AG09309 (cell line): ENCODE measurements around the gene ERAL1.

ENCODE experiments used
- DNase-seq: peaks from one replicate; pipeline ENCODE4 v3.0.0-alpha.2; 2010; ENCODE audit warnings: low read depth
- H3K4me3 ChIP-seq: 2 replicates; pipeline ENCODE4 v1.5.1; 2011; ENCODE audit warnings: mild to moderate bottlenecking, low read depth, low read length, moderate library complexity; ENCODE audit not compliant: control insufficient read depth
- CTCF ChIP-seq: IDR thresholded peaks from 2 replicates; pipeline ENCODE4 v1.5.1; 2011; ENCODE audit warnings: mild to moderate bottlenecking, low read depth, low read length, inconsistent platforms; ENCODE audit not compliant: insufficient read depth, control insufficient read depth; ENCODE audit errors: missing control alignments

ERAL1 gene

GRCh38 chr17:28878981-28879380 lies 24.2 kb downstream of the ERAL1 start:
- peak; percentile 48 for TF ChIP-seq CTCF
- H3K4me3 ChIP-seq, result no peak overlapping the region
- DNase-seq, result no peak

DNA sequence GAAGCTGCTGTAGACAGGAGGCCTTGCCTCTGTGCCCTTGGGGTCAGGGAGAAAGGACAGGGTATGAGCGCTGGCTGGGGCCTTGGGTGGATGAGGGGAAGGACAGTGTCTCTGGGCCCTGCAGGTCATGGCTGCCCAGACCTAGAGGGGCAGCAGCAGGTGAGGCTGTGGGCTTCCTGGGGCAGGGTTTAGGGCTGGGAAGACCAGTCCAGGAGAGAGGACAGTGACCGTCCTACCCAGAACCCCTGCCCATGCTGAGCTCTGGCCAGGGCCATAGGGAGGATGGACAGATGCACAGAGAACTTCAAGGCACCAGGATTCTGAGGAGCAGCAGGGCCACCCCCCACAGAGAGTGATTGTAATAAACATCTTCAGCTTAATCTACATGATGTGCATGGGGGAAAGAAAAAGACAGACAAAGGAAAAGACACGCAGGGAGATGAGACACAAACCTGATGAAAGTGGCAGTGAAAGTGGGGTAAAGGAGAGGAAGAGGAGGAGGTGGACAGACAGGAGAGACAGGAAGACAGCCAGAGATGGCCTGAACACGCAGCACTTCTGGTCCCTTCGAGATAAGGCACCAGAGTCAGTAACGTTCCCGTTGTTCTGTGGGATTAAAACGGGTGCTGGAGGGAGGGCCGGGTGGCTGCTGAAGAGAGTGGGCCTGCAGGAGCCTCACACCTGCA lies 25.2 kb downstream of the ERAL1 start:
- TF ChIP-seq CTCF, result no peak
- DNase-seq, result no peak
- H3K4me3 ChIP-seq, result no peak overlapping the region

DNA sequence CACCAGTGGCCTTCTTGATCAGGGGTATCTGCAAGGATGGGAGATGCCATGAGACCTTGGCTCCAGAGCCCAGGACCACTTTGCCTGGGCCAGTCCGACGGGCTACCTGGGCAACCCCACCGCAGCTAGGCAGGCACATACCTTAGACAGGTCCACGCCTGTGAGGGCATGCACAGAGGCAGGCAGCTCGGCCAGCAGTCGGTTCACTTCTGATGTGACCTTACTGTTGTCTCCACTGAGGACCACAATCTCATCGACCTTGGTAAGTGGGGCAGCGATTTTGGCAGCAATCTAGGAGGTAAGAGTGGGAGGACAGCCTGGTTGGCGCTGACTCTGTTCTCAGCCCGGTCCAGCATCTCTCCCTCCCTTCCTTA lies 25.7 kb downstream of the ERAL1 start:
- DNase-seq, result no peak
- no peak for TF ChIP-seq CTCF
- no peak overlapping the region for H3K4me3 ChIP-seq

- no peak overlapping the region for H3K4me3 ChIP-seq
- no peak for DNase-seq
- no peak for TF ChIP-seq CTCF
Observed at GRCh38 chr17:28881533-28882056, 26.8 kb downstream of the ERAL1 start.

DNA sequence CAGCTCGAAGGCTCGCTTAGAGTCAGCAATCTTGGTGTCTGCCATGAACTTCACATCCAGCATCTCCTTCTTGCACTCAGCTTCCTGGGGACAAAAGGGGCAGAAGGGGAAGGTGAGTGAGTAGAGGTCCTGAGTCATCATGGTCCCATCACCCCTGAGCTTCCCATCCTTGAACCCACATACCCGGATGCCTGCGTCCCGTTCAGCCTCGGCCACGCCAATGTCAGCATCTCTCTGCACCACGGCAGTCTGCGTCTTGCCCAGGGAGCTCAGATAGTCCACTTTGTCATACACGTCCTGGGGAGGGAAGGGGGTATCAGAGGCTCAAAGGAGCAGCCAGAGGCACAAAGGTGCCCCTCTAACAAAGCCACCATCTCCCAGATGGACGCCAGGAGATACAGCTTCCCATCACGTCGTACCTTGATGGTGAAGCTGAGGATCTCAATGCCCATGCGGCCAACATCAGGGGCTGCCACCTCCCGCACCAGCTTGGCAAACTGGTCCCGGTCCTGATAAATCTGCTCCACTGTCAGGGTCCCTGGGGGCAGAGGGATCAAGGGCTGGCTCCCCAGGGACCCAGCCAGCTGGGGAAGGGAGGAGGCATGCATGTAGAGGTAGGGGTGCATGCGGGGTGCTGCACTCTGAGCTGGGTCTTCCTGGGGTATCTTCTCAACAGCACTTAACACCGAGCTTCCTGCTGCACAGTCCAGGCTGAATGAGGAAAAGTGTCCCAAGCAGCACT lies 27.5 kb downstream of the ERAL1 start:
- DNase-seq, result no peak
- no peak for TF ChIP-seq CTCF
- H3K4me3 ChIP-seq, result no peak overlapping the region

DNA sequence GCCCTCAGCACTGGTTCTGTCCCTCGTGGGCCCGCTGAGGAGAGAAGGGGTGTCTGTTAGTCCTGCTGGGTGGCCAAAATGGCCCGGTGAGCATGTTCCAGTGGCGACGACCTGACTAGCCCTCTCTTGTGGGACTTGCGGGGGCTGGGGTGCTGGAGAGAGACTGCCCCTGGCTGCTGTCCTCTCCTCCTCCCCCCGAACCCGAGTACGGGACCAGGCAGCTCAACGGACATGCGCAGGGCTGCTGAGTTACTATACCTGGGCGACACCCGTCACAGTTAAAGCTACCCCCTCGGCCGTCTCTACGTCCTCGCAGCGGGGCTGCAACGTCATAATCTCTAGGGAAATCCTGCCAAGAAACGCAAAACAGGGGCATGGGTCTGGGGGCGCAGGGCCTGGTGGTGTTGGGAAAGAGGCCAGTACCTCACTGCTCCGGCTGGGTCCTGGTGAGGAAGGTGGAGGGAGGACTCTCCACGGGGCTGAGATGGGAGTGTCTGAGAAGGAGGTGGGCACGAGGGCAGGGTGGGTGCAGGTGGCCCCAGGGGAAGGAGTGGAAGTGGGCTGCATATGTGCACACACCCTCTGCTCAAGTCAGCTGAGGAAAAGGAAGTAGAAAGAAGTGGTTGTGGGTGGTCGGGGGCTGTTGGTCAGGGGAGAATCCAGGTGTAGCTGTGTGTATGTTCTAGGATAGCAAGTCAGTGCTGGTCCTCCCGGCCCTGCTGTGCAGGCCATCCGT lies 29.3 kb downstream of the ERAL1 start:
- no peak for TF ChIP-seq CTCF
- no peak overlapping the region for H3K4me3 ChIP-seq
- no peak for DNase-seq
